IMR-90 (cell line): ENCODE results near the gene ZNF521. TPM values are rescaled to one million over a fixed set of nuclear protein-coding genes. Genes with fewer than 3 reads are reported as not detected.

Experiments used
- ATAC-seq: fragments of 200-7000 bp; cut with Tn5 transposase; 2 replicates; pipeline ENCODE4 v1.9.1; 2020; ENCODE audit warnings: low read depth, mild to moderate bottlenecking, moderate library complexity
- BruUV-seq: library from RNA; stranded (reverse); fragments of 400-500 nt; replicated peaks from 2 replicates; lab custom pipeline; 2021; lab: Mats Ljungman, UMichigan
- CTCF ChIA-PET: fragments of 300-600 bp; formaldehyde crosslinking; extraction: SDS; loops from one replicate; lab custom pipeline; 2021; ENCODE audit warnings: antibody characterized with exemption; lab: Yijun Ruan, JAX
- POLR2A ChIA-PET: fragments of 300-600 bp; sonication (Branson Sonifier 250); formaldehyde crosslinking; loops from one replicate; lab custom pipeline; 2022; ENCODE audit warnings: antibody characterized with exemption; ENCODE audit not compliant: unreplicated experiment; lab: Charles Lee
- DNase-seq: peaks from one replicate; pipeline ENCODE4 v3.0.0; 2013
- H2AFZ ChIP-seq: replicated peaks from 2 replicates; pipeline ENCODE3; 2013; ENCODE audit warnings: low read length, mild to moderate bottlenecking; ENCODE audit not compliant: poor library complexity
- H2AK5ac ChIP-seq: 2 replicates; pipeline ENCODE4 v1.6.1; 2013; ENCODE audit warnings: low read depth, low read length, inconsistent platforms
- H2AK9ac ChIP-seq: replicated peaks from 2 replicates; pipeline ENCODE3; 2013; ENCODE audit warnings: mild to moderate bottlenecking, low read depth, low read length, moderate library complexity; ENCODE audit not compliant: poor library complexity
- H2BK120ac ChIP-seq: 2 replicates; pipeline ENCODE4 v1.6.1; 2013; ENCODE audit warnings: low read depth, low read length, inconsistent platforms
- H2BK15ac ChIP-seq: 3 replicates; pipeline ENCODE4 v1.6.1; 2013; ENCODE audit warnings: low read depth, low read length, inconsistent platforms
- H2BK20ac ChIP-seq: 2 replicates; pipeline ENCODE4 v1.6.1; 2013; ENCODE audit warnings: low read depth, mild to moderate bottlenecking, inconsistent platforms, low read length, moderate library complexity
- H2BK5ac ChIP-seq: 2 replicates; pipeline ENCODE4 v1.6.1; 2013; ENCODE audit warnings: mild to moderate bottlenecking, low read depth, low read length, inconsistent platforms; ENCODE audit not compliant: poor library complexity, severe bottlenecking
- H3K14ac ChIP-seq: replicated peaks from 2 replicates; pipeline ENCODE4 v1.6.1; 2013; ENCODE audit warnings: low read depth, low read length, inconsistent platforms
- H3K18ac ChIP-seq: 2 replicates; pipeline ENCODE4 v1.6.1; 2013; ENCODE audit warnings: low read depth, low read length, control low read depth
- H3K23ac ChIP-seq: 2 replicates; pipeline ENCODE4 v1.6.1; 2013; ENCODE audit warnings: low read depth, low read length, inconsistent platforms
- H3K27ac ChIP-seq: 2 replicates; pipeline ENCODE4 v1.5.1; 2013; ENCODE audit warnings: mild to moderate bottlenecking, control low read depth, low read length; ENCODE audit not compliant: insufficient read depth
- H3K27me3 ChIP-seq: 2 replicates; pipeline ENCODE4 v1.6.1; 2013; ENCODE audit warnings: low read length; ENCODE audit not compliant: control insufficient read depth, insufficient read depth
- H3K36me3 ChIP-seq: 2 replicates; pipeline ENCODE4 v1.6.1; 2013; ENCODE audit warnings: low read length, mixed read lengths; ENCODE audit not compliant: control insufficient read depth, insufficient read depth
- H3K4ac ChIP-seq: 2 replicates; pipeline ENCODE4 v1.6.1; 2013; ENCODE audit warnings: low read depth, low read length, inconsistent platforms
- H3K4me1 ChIP-seq: 2 replicates; pipeline ENCODE4 v1.6.1; 2013; ENCODE audit warnings: low read length, mixed read lengths; ENCODE audit not compliant: control insufficient read depth, insufficient read depth
- H3K4me2 ChIP-seq: 2 replicates; pipeline ENCODE4 v1.6.1; 2013; ENCODE audit warnings: low read depth, mild to moderate bottlenecking, control low read depth, low read length, moderate library complexity
- H3K4me3 ChIP-seq: 2 replicates; pipeline ENCODE4 v1.5.1; 2013; ENCODE audit warnings: low read depth, mild to moderate bottlenecking, control low read depth, low read length, moderate library complexity; ENCODE audit not compliant: insufficient read depth
- H3K56ac ChIP-seq: 2 replicates; pipeline ENCODE4 v1.6.1; 2013; ENCODE audit warnings: low read length, inconsistent platforms; ENCODE audit not compliant: insufficient read depth; ENCODE audit errors: extremely low read depth
- H3K79me1 ChIP-seq, 2 experiments: 2 replicates each; pipeline ENCODE4 v1.6.1; 2013; ENCODE audit warnings: low read length in 2 of 2, inconsistent platforms in 1 of 2, low read depth in 1 of 2
- H3K9ac ChIP-seq: 2 replicates; pipeline ENCODE4 v1.6.1; 2013; ENCODE audit warnings: low read depth, low read length, control low read depth
- H3K9me1 ChIP-seq: 2 replicates; pipeline ENCODE4 v1.6.1; 2013; ENCODE audit warnings: low read length, inconsistent platforms; ENCODE audit not compliant: insufficient read depth
- H3K9me3 ChIP-seq: 2 replicates; pipeline ENCODE4 v1.6.1; 2013; ENCODE audit warnings: low read length; ENCODE audit not compliant: control insufficient read depth, insufficient read depth
- H4K20me1 ChIP-seq: 2 replicates; pipeline ENCODE4 v1.6.1; 2013; ENCODE audit warnings: low read length, inconsistent platforms; ENCODE audit not compliant: insufficient read depth
- H4K5ac ChIP-seq: 2 replicates; pipeline ENCODE4 v1.6.1; 2013; ENCODE audit warnings: mild to moderate bottlenecking, low read depth, low read length, control low read depth
- H4K8ac ChIP-seq, 2 experiments: 2 replicates each; pipeline ENCODE4 v1.6.1; 2013; ENCODE audit warnings: low read depth in 2 of 2, low read length in 2 of 2, control low read depth in 1 of 2, inconsistent platforms in 1 of 2
- H4K91ac ChIP-seq: 2 replicates; pipeline ENCODE4 v1.6.1; 2013; ENCODE audit warnings: low read depth, low read length, inconsistent platforms; ENCODE audit not compliant: insufficient read depth
- BHLHE40 ChIP-seq: fragments of 150-350 bp; IDR thresholded peaks from 2 replicates; pipeline ENCODE4 v1.6.1; 2016; ENCODE audit warnings: mild to moderate bottlenecking, low read depth, low read length
- CEBPB ChIP-seq: IDR thresholded peaks from 2 replicates; pipeline ENCODE4 v1.6.1; 2012; ENCODE audit warnings: low read depth, low read length, improper control_type of control experiment
- CTCF ChIP-seq: conservative IDR thresholded peaks from 2 replicates; pipeline ENCODE4 v1.5.1; 2012; ENCODE audit warnings: mild to moderate bottlenecking, low read depth, low read length, improper control_type of control experiment
- ELK1 ChIP-seq: fragments of 150-350 bp; IDR thresholded peaks from 2 replicates; pipeline ENCODE4 v1.6.1; 2016; ENCODE audit warnings: low read depth, mild to moderate bottlenecking, low read length, moderate library complexity, borderline replicate concordance
- FOS ChIP-seq: fragments of 150-350 bp; IDR thresholded peaks from 2 replicates; pipeline ENCODE4 v1.6.1; 2016; ENCODE audit warnings: low read depth, low read length
- MAFK ChIP-seq: IDR thresholded peaks from 2 replicates; pipeline ENCODE4 v1.6.1; 2012; ENCODE audit warnings: low read depth, low read length, improper control_type of control experiment
- MAZ ChIP-seq: IDR thresholded peaks from 2 replicates; pipeline ENCODE4 v1.6.1; 2012; ENCODE audit warnings: low read depth, mild to moderate bottlenecking, low read length, improper control_type of control experiment, moderate library complexity, borderline replicate concordance
- MXI1 ChIP-seq: IDR thresholded peaks from 2 replicates; pipeline ENCODE4 v1.6.1; 2012; ENCODE audit warnings: low read depth, mild to moderate bottlenecking, low read length, moderate library complexity, borderline replicate concordance
- NFE2L2 ChIP-seq: fragments of 150-350 bp; IDR thresholded peaks from 2 replicates; pipeline ENCODE4 v1.6.1; 2016; ENCODE audit warnings: low read depth, mild to moderate bottlenecking, low read length
- POLR2A ChIP-seq: IDR thresholded peaks from 2 replicates; pipeline ENCODE4 v1.6.1; 2012; ENCODE audit warnings: mild to moderate bottlenecking, low read depth, low read length
- RAD21 ChIP-seq: IDR thresholded peaks from 2 replicates; pipeline ENCODE4 v1.6.1; 2012; ENCODE audit warnings: low read length, improper control_type of control experiment
- RCOR1 ChIP-seq: IDR thresholded peaks from 2 replicates; pipeline ENCODE4 v1.6.1; 2012; ENCODE audit warnings: mild to moderate bottlenecking, low read length, improper control_type of control experiment; ENCODE audit not compliant: insufficient replicate concordance
- SMC3 ChIP-seq: fragments of 150-350 bp; IDR thresholded peaks from 2 replicates; pipeline ENCODE4 v1.6.1; 2016; ENCODE audit warnings: low read depth, mild to moderate bottlenecking, antibody characterized with exemption, low read length, moderate library complexity
- USF2 ChIP-seq: fragments of 150-350 bp; IDR thresholded peaks from 2 replicates; pipeline ENCODE4 v1.6.1; 2017; ENCODE audit warnings: mild to moderate bottlenecking, antibody characterized with exemption, low read length, low read depth
- WGBS, 2 experiments: methylation state at CpG; one replicate each; pipeline versions ENCODE4 v1.1.5 to v1.1.7; 2013; ENCODE audit warnings: missing lambda C conversion rate in 2 of 2; ENCODE audit not compliant: insufficient read length in 1 of 2; ENCODE audit errors: extremely low coverage in 2 of 2; 5-methylcytosine and 5-hydroxymethylcytosine counted together
- dilution Hi-C: fragments of 300-500 bp; cut with HindIII; formaldehyde crosslinking; loops from one replicate; pipeline ENCODE4 v1.14.3; 2018; ENCODE audit warnings: low sequenced_read_pairs; ENCODE audit not compliant: unreplicated experiment
- in situ Hi-C: fragments of 300-500 bp; cut with MboI; formaldehyde crosslinking; loops from 3 replicates; pipeline ENCODE4 v1.14.3; 2019; ENCODE audit warnings: low sequenced_read_pairs, inconsistent platforms, mixed read lengths
- intact Hi-C: fragments of 100-400 bp; cut with micrococcal nuclease; formaldehyde crosslinking; loops from 2 replicates; pipeline ENCODE4 v1.10.0; 2022
- polyA plus RNA-seq, 3 experiments: library from polyadenylated mRNA; depleted of rRNA; stranded (reverse); fragments of >200 nt; gene quantifications; 2 replicates each; pipeline ENCODE4 v1.2.3, GENCODE V29; 2012; ENCODE audit warnings: low replicate concordance in 1 of 3
- total RNA-seq: library from RNA; depleted of rRNA; stranded (reverse); fragments of >200 nt; gene quantifications from 2 replicates; pipeline ENCODE4 v1.2.3, GENCODE V29; 2012

ZNF521 gene
- total and polyA plus RNA-seq, 2 of the 4 experiments (the other 2 are of a cell fraction), result 21.5 to 59.3 TPM

GRCh38 chr18:25099895-25100294, 252.1 kb downstream of the ZNF521 start:
- Histone ChIP-seq H2BK5ac (no peak overlapping the region), H3K9me1 (peaks cover 4% of the 10 kb centered on the region), H4K8ac (no peak overlapping the region), H3K56ac (no peak overlapping the region), H3K4ac (no peak overlapping the region), H2BK20ac (no peak overlapping the region), H3K36me3 (no peaks in the 10 kb centered on the region), H4K91ac (no peak overlapping the region), H3K9me3 (no peaks in the 10 kb centered on the region), H2BK15ac (no peak overlapping the region), H3K14ac (no peak overlapping the region), H3K27me3 (no peaks in the 10 kb centered on the region), H3K79me1 (peaks cover 7 to 14% of the 10 kb centered on the region in 2 experiments; a peak in 3 of 4 replicates), H4K5ac (no peak overlapping the region), H4K20me1 (peaks cover 3% of the 10 kb centered on the region; the same call in 1 of the 2 replicates), H2BK120ac (no peak overlapping the region), H3K27ac (no peak overlapping the region), H3K4me3 (no peak overlapping the region), H3K23ac (no peak overlapping the region), H2AFZ (no peak overlapping the region), H2AK5ac (no peak overlapping the region), H3K18ac (no peak overlapping the region), H2AK9ac (no peak overlapping the region), H3K4me2 (peak overlapping the region; percentile 29; the same call in 1 of the 2 replicates), H3K9ac (no peak overlapping the region), H3K4me1 (peaks cover 14% of the 10 kb centered on the region)
- BruUV-seq, result no TSS peak
- in situ Hi-C loops (no loop called here), intact Hi-C loops (loop anchor here (5.0 kb wide), 1 partner anchor 252 kb away; the partner anchor contains the start of gene ZNF521), dilution Hi-C loops (no loop called here)
- no CpG with 5 or more reads among the region's 3 CpGs for WGBS, 2 experiments
- peak; percentile 53 for ATAC-seq
- TF ChIP-seq POLR2A (no peak), CEBPB (no peak), RCOR1 (no peak), CTCF (peak; percentile 21; the same call in 1 of the 2 replicates), MXI1 (0 out of 2 replicates have a peak, but pooled peaks have one; percentile 36), SMC3 (no peak), ELK1 (no peak), MAFK (no peak), BHLHE40 (no peak), USF2 (no peak), NFE2L2 (no peak), FOS (no peak), RAD21 (peak; percentile 38), MAZ (no peak)
- peak; percentile 40 for DNase-seq
- ChIA-PET CTCF (interaction anchor here (0.6 to 0.8 kb wide), 2 partner anchors 450 to 796 kb away, joined by 3 read pairs; no protein-coding TSS in a partner anchor), POLR2A (no interaction called here)
